Hepatocyte (in vitro differentiated cells): ENCODE results near the gene ATF4. TPM values are rescaled to one million over a fixed set of nuclear protein-coding genes. Genes with fewer than 3 reads are reported as not detected.

Experiments
- DNase-seq: peaks from one replicate; pipeline ENCODE4 v3.0.0-alpha.2; 2016; ENCODE audit warnings: low spot score
- H2AFZ ChIP-seq: fragments of 200-600 bp; sonication (generic); 2 replicates; pipeline ENCODE4 v1.6.0; 2016; ENCODE audit warnings: antibody characterized with exemption, mild to moderate bottlenecking
- H3K27ac ChIP-seq: fragments of 200-600 bp; sonication (generic); 2 replicates; pipeline ENCODE4 v1.5.1; 2016; ENCODE audit warnings: mild to moderate bottlenecking
- H3K27me3 ChIP-seq: fragments of 200-600 bp; sonication (generic); 2 replicates; pipeline ENCODE4 v1.6.1; 2016
- H3K36me3 ChIP-seq: fragments of 200-600 bp; sonication (generic); replicated peaks from 2 replicates; pipeline ENCODE4 v1.5.1; 2016; ENCODE audit warnings: low read depth; ENCODE audit not compliant: insufficient read depth
- H3K4me1 ChIP-seq: fragments of 200-600 bp; sonication (generic); 2 replicates; pipeline ENCODE4 v1.5.1; 2016; ENCODE audit warnings: mild to moderate bottlenecking, moderate library complexity; ENCODE audit not compliant: insufficient read depth
- H3K4me2 ChIP-seq: fragments of 200-600 bp; sonication (generic); 2 replicates; pipeline ENCODE4 v1.6.0; 2016
- H3K4me3 ChIP-seq: fragments of 200-600 bp; sonication (generic); 2 replicates; pipeline ENCODE4 v1.5.1; 2016; ENCODE audit warnings: mild to moderate bottlenecking
- H3K79me2 ChIP-seq: fragments of 200-600 bp; sonication (generic); 2 replicates; pipeline ENCODE4 v1.6.0; 2017; ENCODE audit warnings: mild to moderate bottlenecking
- H3K9me2 ChIP-seq: fragments of 200-600 bp; sonication (generic); replicated peaks from 2 replicates; pipeline ENCODE4 v1.6.0; 2017; ENCODE audit warnings: mild to moderate bottlenecking; ENCODE audit not compliant: insufficient read depth
- H3K9me3 ChIP-seq: fragments of 200-600 bp; sonication (generic); 2 replicates; pipeline ENCODE4 v1.5.1; 2016; ENCODE audit warnings: low read depth, mild to moderate bottlenecking
- H4K20me1 ChIP-seq: fragments of 200-600 bp; sonication (generic); 2 replicates; pipeline ENCODE4 v1.6.0; 2016; ENCODE audit warnings: mild to moderate bottlenecking; ENCODE audit not compliant: insufficient read depth, poor library complexity, severe bottlenecking
- CTCF ChIP-seq: fragments of 200-600 bp; sonication (generic); IDR thresholded peaks from 2 replicates; pipeline ENCODE4 v1.5.1; 2016; ENCODE audit warnings: antibody characterized with exemption, mild to moderate bottlenecking; ENCODE audit not compliant: poor library complexity
- EZH2 ChIP-seq: fragments of 200-600 bp; sonication (generic); IDR thresholded peaks from 2 replicates; pipeline ENCODE4 v1.6.1; 2016; ENCODE audit warnings: antibody characterized with exemption, mild to moderate bottlenecking, borderline replicate concordance
- EZH2phosphoT487 ChIP-seq: fragments of 200-600 bp; sonication (generic); IDR thresholded peaks from one replicate; pipeline ENCODE4 v1.6.1; 2018; ENCODE audit warnings: antibody characterized with exemption, mild to moderate bottlenecking, low read depth, moderate library complexity; ENCODE audit not compliant: unreplicated experiment, severe bottlenecking
- WGBS: methylation state at CpG from one replicate; pipeline ENCODE4 v1.1.6; 2016; ENCODE audit warnings: low lambda C conversion rate; ENCODE audit errors: missing lambda C conversion rate; 5-methylcytosine and 5-hydroxymethylcytosine counted together
- polyA plus RNA-seq: library from polyadenylated mRNA; unstranded; fragments of >200 nt; fragmentation: Nextera tagmentation; extraction: Ambion mirVana; gene quantifications from 2 replicates; pipeline ENCODE4 v1.2.1, GENCODE V29; 2016
- total RNA-seq: library from RNA; depleted of rRNA; stranded (reverse); fragments of >200 nt; gene quantifications from 2 replicates; pipeline ENCODE4 v1.2.3, GENCODE V29; 2014

ATF4 gene
- total and polyA plus RNA-seq, 2 experiments from 2014 or later = 144 to 231 TPM

- TF ChIP-seq EZH2 (no peak), EZH2phosphoT487 (no peak), CTCF (no peak)
- Histone ChIP-seq H3K4me1 (no peaks in the 10 kb centered on the region), H3K27ac (no peak overlapping the region), H3K4me2 (no peak overlapping the region), H3K4me3 (no peak overlapping the region), H4K20me1 (peaks cover 19% of the 10 kb centered on the region), H3K36me3 (no peaks in the 10 kb centered on the region), H3K9me2 (no peaks in the 10 kb centered on the region), H3K9me3 (no peaks in the 10 kb centered on the region), H3K79me2 (peaks cover 62% of the 10 kb centered on the region), H2AFZ (no peak overlapping the region), H3K27me3 (no peaks in the 10 kb centered on the region)
- 96% methylated on average over 4 of the region's 4 CpGs for WGBS
- no peak for DNase-seq
These were observed 9.7 kb upstream of the ATF4 start for GRCh38 chr22:39510529-39511149.

GRCh38 chr22:39511226-39511625, 9.1 kb upstream of the ATF4 start:
- Histone ChIP-seq H3K9me2 (no peaks in the 10 kb centered on the region), H3K79me2 (peaks cover 63% of the 10 kb centered on the region), H3K27ac (no peak overlapping the region), H4K20me1 (peaks cover 19% of the 10 kb centered on the region), H3K9me3 (no peaks in the 10 kb centered on the region), H3K36me3 (no peaks in the 10 kb centered on the region), H3K4me1 (no peaks in the 10 kb centered on the region), H2AFZ (no peak overlapping the region), H3K27me3 (no peaks in the 10 kb centered on the region), H3K4me2 (no peak overlapping the region), H3K4me3 (no peak overlapping the region)
- 98% methylated on average over 13 of the region's 13 CpGs for WGBS
- TF ChIP-seq EZH2 (no peak), EZH2phosphoT487 (no peak), CTCF (no peak)
- DNase-seq = no peak

GRCh38 chr22:39512026-39512425, 8.3 kb upstream of the ATF4 start:
- Histone ChIP-seq H3K9me2 (no peaks in the 10 kb centered on the region), H3K4me3 (no peak overlapping the region), H3K27me3 (no peaks in the 10 kb centered on the region), H3K9me3 (no peaks in the 10 kb centered on the region), H3K27ac (no peak overlapping the region), H4K20me1 (peaks cover 16% of the 10 kb centered on the region), H3K36me3 (no peaks in the 10 kb centered on the region), H3K4me2 (no peak overlapping the region), H3K79me2 (peaks cover 63% of the 10 kb centered on the region), H2AFZ (no peak overlapping the region), H3K4me1 (no peaks in the 10 kb centered on the region)
- WGBS = 98% methylated on average over 10 of the region's 10 CpGs
- TF ChIP-seq CTCF (no peak), EZH2phosphoT487 (no peak), EZH2 (no peak)
- no peak for DNase-seq

GRCh38 chr22:39513791-39514190, 6.6 kb upstream of the ATF4 start:
- peaks cover 8% of the 10 kb centered on the region for H3K4me1 ChIP-seq
- WGBS = 97% methylated on average over 18 of the region's 18 CpGs
- no peak overlapping the region for H3K4me3 ChIP-seq
- no peaks in the 10 kb centered on the region for H3K27me3 ChIP-seq
- TF ChIP-seq EZH2phosphoT487 (no peak), EZH2 (no peak), CTCF (no peak)
- no peaks in the 10 kb centered on the region for H3K9me2 ChIP-seq
- H4K20me1 ChIP-seq = peaks cover 16% of the 10 kb centered on the region
- no peak overlapping the region for H2AFZ ChIP-seq
- H3K27ac ChIP-seq = no peak overlapping the region
- H3K4me2 ChIP-seq = no peak overlapping the region
- H3K79me2 ChIP-seq = peaks cover 67% of the 10 kb centered on the region
- no peaks in the 10 kb centered on the region for H3K36me3 ChIP-seq
- no peaks in the 10 kb centered on the region for H3K9me3 ChIP-seq
- DNase-seq = no peak
